GM12878 (cell line): ENCODE data around the gene ENDOV. TPM values are rescaled to one million over a fixed set of nuclear protein-coding genes. Genes with fewer than 3 reads are reported as not detected.

Experiments
- ATAC-seq: fragments of 200-7000 bp; cut with Tn5 transposase; 3 replicates; pipeline ENCODE4 v1.9.1; 2020; ENCODE audit warnings: mild to moderate bottlenecking, moderate library complexity
- BruUV-seq: library from RNA; stranded (reverse); fragments of 400-500 nt; replicated peaks from 2 replicates; lab custom pipeline; 2021; lab: Mats Ljungman, UMichigan
- CTCF ChIA-PET: fragments of 300-600 bp; sonication (Branson Sonifier 250); formaldehyde crosslinking; extraction: SDS; loops from one replicate; lab custom pipeline; 2021; ENCODE audit warnings: inconsistent platforms; lab: Yijun Ruan, JAX
- POLR2A ChIA-PET: fragments of 350-600 bp; formaldehyde crosslinking; extraction: SDS; loops from one replicate; lab custom pipeline; 2021; ENCODE audit warnings: inconsistent platforms; lab: Charles Lee
- RAD21 ChIA-PET: fragments of 300-600 bp; sonication (Branson Sonifier 250); formaldehyde crosslinking; loops from one replicate; lab custom pipeline; 2023; ENCODE audit warnings: antibody characterized with exemption; ENCODE audit not compliant: unreplicated experiment; lab: Charles Lee
- SMC1A ChIA-PET: fragments of 300-600 bp; sonication (Branson Sonifier 250); formaldehyde crosslinking; loops from one replicate; lab custom pipeline; 2023; ENCODE audit not compliant: unreplicated experiment, uncharacterized antibody; lab: Charles Lee
- DNase-seq: peaks from one replicate; pipeline ENCODE4 v3.0.0-alpha.2; 2011; ENCODE audit warnings: low read depth, low spot score
- FAIRE-seq: peaks from 3 replicates; lab custom pipeline; 2011; peaks lifted over from hg19 to GRCh38; lab: Jason Lieb, UNC
- H2AFZ ChIP-seq: 2 replicates; pipeline ENCODE4 v1.6.0; 2011; ENCODE audit warnings: low read depth, low read length, control low read depth; ENCODE audit not compliant: control insufficient read depth
- H3K27ac ChIP-seq: 2 replicates; pipeline ENCODE4 v1.5.1; 2011; ENCODE audit warnings: control low read depth; ENCODE audit not compliant: control insufficient read depth, insufficient read depth
- H3K27me3 ChIP-seq, 2 experiments: replicated peaks in 1 of 2; 2 replicates each; pipeline versions ENCODE4 v1.6.0 to v1.6.1; 2011; ENCODE audit warnings: low read length in 1 of 2; ENCODE audit not compliant: control insufficient read depth in 2 of 2, insufficient read depth in 2 of 2
- H3K36me3 ChIP-seq, 2 experiments: 2 replicates each; pipeline ENCODE4 v1.5.1; 2011; ENCODE audit warnings: low read length in 1 of 2; ENCODE audit not compliant: control insufficient read depth in 2 of 2, insufficient read depth in 2 of 2
- H3K4me1 ChIP-seq: 2 replicates; pipeline ENCODE4 v1.6.1; 2011; ENCODE audit warnings: mild to moderate bottlenecking, low read length, moderate library complexity, mixed read lengths; ENCODE audit not compliant: control insufficient read depth, insufficient read depth
- H3K4me2 ChIP-seq: 2 replicates; pipeline ENCODE4 v1.6.0; 2011; ENCODE audit warnings: control low read depth; ENCODE audit not compliant: control insufficient read depth, insufficient read depth
- H3K4me3 ChIP-seq: fragments of 200-600 bp; sonication (generic); 2 replicates; pipeline ENCODE4 v1.5.1; 2016
- H3K79me2 ChIP-seq: 2 replicates; pipeline ENCODE4 v1.6.0; 2011; ENCODE audit warnings: low read length; ENCODE audit not compliant: control insufficient read depth, insufficient read depth
- H3K9ac ChIP-seq: 2 replicates; pipeline ENCODE4 v1.8.0; 2011; ENCODE audit warnings: low read length, control low read depth, mixed read lengths; ENCODE audit not compliant: control insufficient read depth, insufficient read depth
- H3K9me3 ChIP-seq: replicated peaks from 3 replicates; pipeline ENCODE4 v1.5.1; 2011; ENCODE audit warnings: mild to moderate bottlenecking, low read length; ENCODE audit not compliant: control insufficient read depth, insufficient read depth
- H4K20me1 ChIP-seq: 2 replicates; pipeline ENCODE4 v1.6.0; 2011; ENCODE audit not compliant: control insufficient read depth, insufficient read depth
- ELK1 ChIP-seq: IDR thresholded peaks from 2 replicates; pipeline ENCODE4 v1.6.1; 2012; ENCODE audit warnings: low read depth, low read length, improper control_type of control experiment
- ESRRA ChIP-seq: IDR thresholded peaks from 2 replicates; pipeline ENCODE4 v1.6.1; 2012; ENCODE audit warnings: mild to moderate bottlenecking, low read length, improper control_type of control experiment
- IRF5 ChIP-seq: fragments of 450-650 bp; IDR thresholded peaks from 2 replicates; pipeline ENCODE4 v1.6.1; 2017; ENCODE audit warnings: borderline replicate concordance
- JUND ChIP-seq: IDR thresholded peaks from 2 replicates; pipeline ENCODE4 v1.6.1; 2012; ENCODE audit warnings: low read depth, mild to moderate bottlenecking, low read length, improper control_type of control experiment, moderate library complexity
- MXI1 ChIP-seq: fragments of 150-350 bp; IDR thresholded peaks from 2 replicates; pipeline ENCODE4 v1.6.1; 2011; ENCODE audit warnings: low read depth, mild to moderate bottlenecking, inconsistent platforms, low read length, improper control_type of control experiment
- MYC ChIP-seq: IDR thresholded peaks from 2 replicates; pipeline ENCODE4 v1.6.1; 2011; ENCODE audit warnings: mild to moderate bottlenecking, low read length, moderate library complexity, inconsistent platforms; ENCODE audit not compliant: insufficient read depth, insufficient replicate concordance, insufficient read length, severe bottlenecking
- POLR2A ChIP-seq: IDR thresholded peaks from 2 replicates; pipeline ENCODE4 v1.6.1; 2011; ENCODE audit warnings: low read depth, mild to moderate bottlenecking, low read length
- PRDM15 ChIP-seq: fragments of 450-650 bp; formaldehyde crosslinking; IDR thresholded peaks from 2 replicates; pipeline ENCODE4 v1.4.0; 2020; ENCODE audit warnings: mild to moderate bottlenecking, moderate library complexity
- RUNX3 ChIP-seq: IDR thresholded peaks from 2 replicates; pipeline ENCODE4 v1.6.1; 2012; ENCODE audit warnings: low read length, inconsistent platforms
- SIX5 ChIP-seq: IDR thresholded peaks from 2 replicates; pipeline ENCODE4 v1.6.1; 2011; ENCODE audit warnings: mild to moderate bottlenecking, low read depth, low read length, moderate library complexity; ENCODE audit not compliant: severe bottlenecking
- SUZ12 ChIP-seq: fragments of 200-600 bp; sonication (generic); IDR thresholded peaks from one replicate; pipeline ENCODE4 v1.6.1; 2018; ENCODE audit warnings: antibody characterized with exemption, mild to moderate bottlenecking; ENCODE audit not compliant: unreplicated experiment
- YBX1 ChIP-seq: fragments of 450-650 bp; IDR thresholded peaks from 2 replicates; pipeline ENCODE4 v1.6.1; 2016; ENCODE audit warnings: antibody characterized with exemption
- ZBTB33 ChIP-seq: fragments of 450-650 bp; IDR thresholded peaks from 2 replicates; pipeline ENCODE4 v1.6.1; 2017; ENCODE audit warnings: mild to moderate bottlenecking
- WGBS: methylation state at CpG from one replicate; pipeline ENCODE4 v1.1.6; 2016; ENCODE audit warnings: low lambda C conversion rate; ENCODE audit not compliant: insufficient replicate concordance, insufficient coverage; ENCODE audit errors: missing lambda C conversion rate; 5-methylcytosine and 5-hydroxymethylcytosine counted together
- in situ Hi-C: fragments of 300-500 bp; cut with MboI; formaldehyde crosslinking; loops from 9 replicates; pipeline ENCODE4 v1.14.3; 2018; ENCODE audit warnings: mixed read lengths
- intact Hi-C: fragments of 100-400 bp; cut with micrococcal nuclease; formaldehyde crosslinking; loops from one replicate; pipeline ENCODE4 v1.14.2; 2022; ENCODE audit not compliant: unreplicated experiment
- polyA plus RNA-seq, 11 experiments: library from polyadenylated mRNA; depleted of rRNA in 4 of 11; unstranded in 6 of 11; stranded (reverse) in 5 of 11; fragments of >200 nt; fragmentation: Nextera tagmentation in 4 of 11; fragmentation: Illumina TruSeq in 1 of 11; extraction: Ambion mirVana in 4 of 11; extraction: Trizol in 1 of 11; gene quantifications; 1 replicate in 1 of 11; 2 replicates in 10 of 11; pipeline versions ENCODE4 v1.2.1 to v1.2.3, GENCODE V29; 2011 to 2016; ENCODE audit warnings: inconsistent platforms in 2 of 11, missing spikeins in 2 of 11, low read depth in 1 of 11
- total RNA-seq, 4 experiments: library from RNA; depleted of rRNA in 3 of 4; stranded (reverse); fragments of >200 nt in 3 of 4; fragmentation: Illumina TruSeq in 1 of 4; extraction: Trizol in 1 of 4; gene quantifications; 2 replicates each; pipeline versions ENCODE4 v1.2.1 to v1.2.3, GENCODE V29; 2013 to 2021

Gene ENDOV
- total and polyA plus RNA-seq, 10 of the 15 experiments (the other 5 are each of a cell fraction or from before 2014, with no cell fraction given): 0.63 to 11.9 (median 8.1) TPM

- TF ChIP-seq ZBTB33: no peak
Observed at GRCh38 chr17:80428796-80429195, 13.8 kb downstream of the ENDOV start (continued).

- ATAC-seq (no peak), DNase-seq (no peak), FAIRE-seq (no peak)
- Histone ChIP-seq H3K36me3 (no peaks in the 10 kb centered on the region), H3K27ac (no peak overlapping the region), H2AFZ (no peak overlapping the region), H3K9me3 (no peaks in the 10 kb centered on the region), H3K79me2 (no peaks in the 10 kb centered on the region), H3K4me1 (peaks cover 3% of the 10 kb centered on the region), H3K27me3 (no peaks in the 10 kb centered on the region; a peak in 1 of 4 replicates), H3K9ac (no peak overlapping the region), H3K4me2 (no peak overlapping the region), H4K20me1 (no peaks in the 10 kb centered on the region), H3K4me3 (no peak overlapping the region)
- ChIA-PET POLR2A (no interaction called here), RAD21 (no interaction called here), CTCF (no interaction called here), SMC1A (interaction anchor here (3.1 kb wide), 1 partner anchor 147 kb away, joined by 15 read pairs; no protein-coding TSS in a partner anchor)
- in situ Hi-C loops (loop anchor here (5.0 kb wide), 2 partner anchors 143 to 553 kb away; no protein-coding TSS in a partner anchor), intact Hi-C loops (loop anchor here (10.0 kb wide), 1 partner anchor 305 kb away; no protein-coding TSS in a partner anchor)
- WGBS: 69% methylated on average over 33 of the region's 33 CpGs
- no TSS peak for BruUV-seq
- TF ChIP-seq ELK1: no peak
- TF ChIP-seq POLR2A: no peak
- TF ChIP-seq MYC: no peak
- no peak for TF ChIP-seq MXI1
- no peak for TF ChIP-seq JUND
- no peak for TF ChIP-seq PRDM15 (CRISPR knock-in tag)
- no peak for TF ChIP-seq RUNX3
- no peak for TF ChIP-seq ESRRA
- TF ChIP-seq SIX5: no peak
- TF ChIP-seq YBX1: no peak
- TF ChIP-seq IRF5: no peak
- TF ChIP-seq SUZ12: no peak
Observed at GRCh38 chr17:80429356-80430275, 14.6 kb downstream of the ENDOV start.
